AG10803 (cell line): ENCODE results near the gene ENO1.
"Not testable (repeated sequence)": the region's sequence is repeated elsewhere in the genome, so short reads cannot be mapped to it uniquely, and the experiment has no call there.

ENCODE experiments used
- DNase-seq: peaks from one replicate; pipeline ENCODE4 v3.0.0; 2010; ENCODE audit warnings: low read depth
- H3K4me3 ChIP-seq: 2 replicates; pipeline ENCODE4 v1.5.1; 2011; ENCODE audit warnings: mild to moderate bottlenecking, low read length, control low read depth
- CTCF ChIP-seq: conservative IDR thresholded peaks from 2 replicates; pipeline ENCODE4 v1.5.1; 2011; ENCODE audit warnings: mild to moderate bottlenecking, low read length, control low read depth, inconsistent platforms

The ENO1 gene

DNA sequence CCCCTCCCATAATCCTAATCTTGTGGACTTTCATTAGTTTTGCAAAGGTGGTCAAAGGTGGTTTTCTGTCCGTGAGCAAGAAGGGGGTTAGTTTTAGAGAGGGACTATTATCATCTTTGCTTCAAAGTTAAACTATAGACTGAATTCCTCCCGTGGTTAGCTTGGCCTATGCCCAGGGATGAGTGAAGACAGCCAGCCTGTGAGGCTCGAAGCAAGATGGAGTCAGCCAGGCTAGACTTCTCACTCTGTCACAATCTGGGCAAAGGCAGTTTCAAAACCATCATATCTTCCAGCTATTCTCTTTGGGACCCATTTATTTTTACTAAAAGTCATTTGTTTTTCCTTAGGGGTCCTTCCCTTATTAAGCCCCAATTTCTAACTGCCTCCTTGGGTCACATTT, 12.9 kb upstream of the ENO1 start:
- TF ChIP-seq CTCF, result no peak
- DNase-seq, result no peak
- H3K4me3 ChIP-seq, result no peak overlapping the region

- peak; percentile 98 for DNase-seq
- no peak for TF ChIP-seq CTCF
- peak overlapping the region; percentile 50 for H3K4me3 ChIP-seq
These were observed 11.7 kb upstream of the ENO1 start for GRCh38 chr1:8889925-8890785.

DNA sequence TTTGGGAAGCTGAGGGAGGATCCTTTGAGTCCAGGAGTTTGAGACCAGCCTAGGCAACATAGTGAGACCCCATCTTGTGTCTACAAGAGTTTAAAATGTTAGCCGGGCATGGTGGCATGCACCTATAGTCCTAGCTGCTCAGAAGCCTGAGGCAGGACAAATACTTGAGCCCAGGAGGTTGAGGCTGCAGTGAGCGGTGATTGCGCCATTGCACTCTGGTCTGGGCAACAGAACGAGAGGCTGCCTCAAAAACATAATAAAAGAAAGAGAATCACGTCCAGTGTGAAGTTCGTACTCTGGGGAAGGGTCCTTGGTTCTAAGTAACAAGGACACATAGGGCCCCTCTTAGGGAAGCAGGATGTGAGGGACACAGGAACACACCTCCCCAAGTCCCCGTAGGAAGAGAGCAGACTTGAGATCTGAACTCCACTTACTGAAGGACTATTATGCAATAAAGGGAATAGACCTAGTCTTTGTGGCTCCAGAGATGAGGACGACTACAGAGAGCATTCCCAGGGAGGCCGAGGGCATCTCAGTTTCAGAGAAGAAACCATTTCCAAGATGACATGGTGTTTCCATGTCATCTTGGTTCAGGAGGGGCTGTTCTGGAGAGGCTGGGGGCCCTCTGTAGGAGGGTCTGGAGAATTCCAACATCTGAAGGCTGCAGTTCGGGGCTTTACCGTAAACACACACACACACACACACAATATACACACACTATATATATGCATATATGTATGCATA, 10.8 kb upstream of the ENO1 start:
- peak; percentile 49 for DNase-seq
- peak overlapping the region; percentile 50 for H3K4me3 ChIP-seq
- 0 out of 2 replicates have a peak, but pooled peaks have one; percentile 3 for TF ChIP-seq CTCF

DNA sequence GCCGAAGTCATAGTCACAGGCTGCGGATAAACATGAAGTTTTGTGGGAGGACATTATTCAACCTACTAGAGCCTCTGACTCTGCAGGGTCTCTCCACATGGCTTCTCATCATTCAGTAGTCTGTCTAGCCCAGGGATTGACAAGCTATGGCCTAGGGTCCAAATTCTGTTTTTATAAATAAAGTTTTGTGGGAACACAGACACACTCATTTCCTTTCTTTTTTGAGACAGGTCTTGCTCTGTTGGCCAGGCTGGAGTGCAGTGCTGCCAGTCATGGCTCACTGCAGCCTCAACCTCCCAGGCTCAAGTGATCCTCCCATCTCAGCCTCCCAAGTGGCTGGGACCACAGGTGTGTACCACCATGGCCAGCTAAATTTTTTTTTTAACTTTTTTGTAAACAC, 8.1 kb upstream of the ENO1 start:
- TF ChIP-seq CTCF, result no peak
- no peak for DNase-seq
- H3K4me3 ChIP-seq, result no peak overlapping the region

GRCh38 chr1:8886031-8886524, 7.6 kb upstream of the ENO1 start:
- H3K4me3 ChIP-seq, DNase-seq: not testable (repeated sequence)

DNA sequence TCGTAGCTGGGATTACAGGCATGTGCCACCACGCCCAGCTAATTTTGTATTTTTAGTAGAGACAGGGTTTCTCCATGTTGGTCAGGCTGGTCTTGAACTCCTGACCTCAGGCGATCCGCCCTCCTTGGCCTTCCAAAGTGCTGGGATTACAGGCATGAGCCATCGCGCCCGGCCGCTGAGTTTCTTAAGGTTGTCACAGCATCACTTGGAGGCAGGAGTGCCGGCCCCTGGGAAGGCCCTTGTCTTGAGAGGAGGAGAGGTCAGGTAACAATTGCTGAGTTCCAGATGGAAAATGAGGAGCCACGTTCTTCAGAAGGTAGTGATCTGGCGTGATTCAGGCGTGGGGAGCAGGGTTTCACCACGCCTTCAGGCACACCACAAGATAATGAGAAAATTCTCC, 5.6 kb upstream of the ENO1 start:
- DNase-seq, H3K4me3 ChIP-seq: not testable (repeated sequence)

DNA sequence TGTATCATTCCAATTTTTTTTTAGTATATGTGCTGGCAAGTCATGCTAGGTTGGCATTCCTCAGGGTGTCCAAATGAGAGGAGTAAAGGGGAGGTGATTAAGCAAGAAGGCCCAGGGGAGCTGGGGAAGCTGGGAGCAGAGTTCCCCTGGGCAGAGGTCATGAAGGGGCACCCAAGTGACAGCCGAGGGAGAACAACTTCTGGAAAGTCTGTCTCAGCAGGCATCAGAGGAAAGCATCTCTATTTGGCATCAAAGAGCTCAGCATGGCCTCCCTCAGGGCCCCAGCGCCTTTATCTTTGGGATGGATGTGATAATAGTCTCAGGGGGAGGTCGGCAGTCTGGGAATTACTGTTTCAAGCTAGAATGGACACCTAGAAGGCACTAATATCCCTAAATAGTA, 5.0 kb upstream of the ENO1 start:
- H3K4me3 ChIP-seq, result no peak overlapping the region
- TF ChIP-seq CTCF, result no peak
- DNase-seq, result no peak
